Neutrophil (primary cell): ENCODE data around the gene ASTN2.

Source experiments
- H3K27ac ChIP-seq: fragments of 200-600 bp; sonication (generic); 2 replicates; pipeline ENCODE4 v1.5.1; 2016; ENCODE audit warnings: mild to moderate bottlenecking, moderate library complexity
- H3K27me3 ChIP-seq: fragments of 200-600 bp; sonication (generic); 2 replicates; pipeline ENCODE4 v1.6.0; 2016; ENCODE audit warnings: mild to moderate bottlenecking
- H3K36me3 ChIP-seq: fragments of 200-600 bp; sonication (generic); 2 replicates; pipeline ENCODE4 v1.5.1; 2017
- H3K4me1 ChIP-seq, 2 experiments: fragments of 200-600 bp in 1 of 2; sonication (generic) in 1 of 2; 1 replicate in 1 of 2; 2 replicates in 1 of 2; pipeline versions ENCODE4 v1.5.1 to v1.6.1; 2013 to 2016; ENCODE audit warnings: low read depth in 1 of 2, low read length in 1 of 2, mild to moderate bottlenecking in 1 of 2, moderate library complexity in 1 of 2; ENCODE audit not compliant: control insufficient read depth in 1 of 2, insufficient read depth in 1 of 2
- H3K4me3 ChIP-seq, 2 experiments: fragments of 200-600 bp in 1 of 2; sonication (generic) in 1 of 2; 1 replicate in 1 of 2; 2 replicates in 1 of 2; pipeline ENCODE4 v1.5.1; 2013 to 2016; ENCODE audit warnings: low read depth in 1 of 2, low read length in 1 of 2, mild to moderate bottlenecking in 1 of 2, moderate library complexity in 1 of 2
- H3K9me3 ChIP-seq: fragments of 200-600 bp; sonication (generic); 2 replicates; pipeline ENCODE4 v1.5.1; 2016
- CTCF ChIP-seq: fragments of 200-600 bp; sonication (generic); IDR thresholded peaks from 2 replicates; pipeline ENCODE4 v1.5.1; 2016; ENCODE audit warnings: antibody characterized with exemption

ASTN2 gene

GRCh38 chr9:116943970-116944369 lies 470.9 kb downstream of the ASTN2 start:
- H3K27ac ChIP-seq, result peak overlapping the region; percentile 35
- TF ChIP-seq CTCF, result no peak
- no peak overlapping the region for H3K4me3 ChIP-seq
- no peaks in the 10 kb centered on the region for H3K36me3 ChIP-seq
- peaks cover 29 to 30% of the 10 kb centered on the region in 2 experiments for H3K4me1 ChIP-seq
- H3K9me3 ChIP-seq, result no peaks in the 10 kb centered on the region
- no peaks in the 10 kb centered on the region for H3K27me3 ChIP-seq

GRCh38 chr9:116942593-116943061 lies 472.2 kb downstream of the ASTN2 start:
- no peak overlapping the region for H3K27ac ChIP-seq
- TF ChIP-seq CTCF, result no peak
- no peaks in the 10 kb centered on the region for H3K27me3 ChIP-seq
- H3K4me3 ChIP-seq, result no peak overlapping the region
- no peaks in the 10 kb centered on the region for H3K9me3 ChIP-seq
- H3K36me3 ChIP-seq, result no peaks in the 10 kb centered on the region
- H3K4me1 ChIP-seq, result peaks cover 27 to 29% of the 10 kb centered on the region in 2 experiments

- Histone ChIP-seq H3K4me1 (peaks cover 21 to 23% of the 10 kb centered on the region in 2 experiments), H3K27me3 (no peaks in the 10 kb centered on the region), H3K9me3 (no peaks in the 10 kb centered on the region), H3K27ac (no peak overlapping the region), H3K4me3 (no peak overlapping the region), H3K36me3 (no peaks in the 10 kb centered on the region)
- no peak for TF ChIP-seq CTCF
Observed at GRCh38 chr9:116941266-116941665, 473.6 kb downstream of the ASTN2 start.

GRCh38 chr9:116940614-116941215 lies 474.1 kb downstream of the ASTN2 start:
- Histone ChIP-seq H3K4me1 (peaks cover 17% of the 10 kb centered on the region in 2 experiments), H3K36me3 (no peaks in the 10 kb centered on the region), H3K27ac (no peak overlapping the region), H3K9me3 (no peaks in the 10 kb centered on the region), H3K27me3 (no peaks in the 10 kb centered on the region), H3K4me3 (no peak overlapping the region)
- no peak for TF ChIP-seq CTCF

GRCh38 chr9:116939614-116940013 lies 475.2 kb downstream of the ASTN2 start:
- H3K9me3 ChIP-seq, result no peaks in the 10 kb centered on the region
- no peak for TF ChIP-seq CTCF
- H3K27ac ChIP-seq, result no peak overlapping the region
- no peak overlapping the region for H3K4me3 ChIP-seq
- no peaks in the 10 kb centered on the region for H3K36me3 ChIP-seq
- peaks cover 7 to 10% of the 10 kb centered on the region in 2 experiments for H3K4me1 ChIP-seq
- no peaks in the 10 kb centered on the region for H3K27me3 ChIP-seq
